Left ventricle myocardium superior (tissue), 1 donor: ENCODE measurements around the gene MAP3K5. TPM values are rescaled to one million over a fixed set of nuclear protein-coding genes. Genes with fewer than 3 reads are reported as not detected.
"Not testable (repeated sequence)": the region's sequence is repeated elsewhere in the genome, so short reads cannot be mapped to it uniquely, and the experiment has no call there.

ENCODE experiments used
- ATAC-seq: fragments of 200-7000 bp; cut with Tn5 transposase; one replicate; pipeline ENCODE4 v1.9.1; 2020; ENCODE audit warnings: mild to moderate bottlenecking, moderate library complexity
- DNase-seq: peaks from one replicate; pipeline ENCODE4 v3.0.0-alpha.2; 2020
- intact Hi-C: fragments of 100-400 bp; cut with micrococcal nuclease; formaldehyde crosslinking; loops from one replicate; pipeline ENCODE4 v1.11.0; 2022
- long read RNA-seq: library from polyadenylated mRNA; unstranded; transcript quantifications from one replicate; pipeline ENCODE4 v2.0.0, GENCODE V29; 2021
- total RNA-seq: library from RNA; stranded (reverse); fragmentation: NEBNext Ultra II Directional; extraction: Animal tissue kit (Norgen Biotek cat#: 25700); gene quantifications from one replicate; pipeline ENCODE4 v1.2.1, GENCODE V29; 2021
- donor health status: DM: no; HTN: yes; CAD: no; lungs with severe emphysema.

MAP3K5 gene
- total RNA-seq = 38.5 TPM
- long read RNA-seq, full-length matches to known transcripts = 42 of 78 reads
- long read RNA-seq, partial matches to known transcripts = 28 of 78 reads
- long read RNA-seq, other reads (novel, unspliced or antisense) = 8 of 78 reads

DNA sequence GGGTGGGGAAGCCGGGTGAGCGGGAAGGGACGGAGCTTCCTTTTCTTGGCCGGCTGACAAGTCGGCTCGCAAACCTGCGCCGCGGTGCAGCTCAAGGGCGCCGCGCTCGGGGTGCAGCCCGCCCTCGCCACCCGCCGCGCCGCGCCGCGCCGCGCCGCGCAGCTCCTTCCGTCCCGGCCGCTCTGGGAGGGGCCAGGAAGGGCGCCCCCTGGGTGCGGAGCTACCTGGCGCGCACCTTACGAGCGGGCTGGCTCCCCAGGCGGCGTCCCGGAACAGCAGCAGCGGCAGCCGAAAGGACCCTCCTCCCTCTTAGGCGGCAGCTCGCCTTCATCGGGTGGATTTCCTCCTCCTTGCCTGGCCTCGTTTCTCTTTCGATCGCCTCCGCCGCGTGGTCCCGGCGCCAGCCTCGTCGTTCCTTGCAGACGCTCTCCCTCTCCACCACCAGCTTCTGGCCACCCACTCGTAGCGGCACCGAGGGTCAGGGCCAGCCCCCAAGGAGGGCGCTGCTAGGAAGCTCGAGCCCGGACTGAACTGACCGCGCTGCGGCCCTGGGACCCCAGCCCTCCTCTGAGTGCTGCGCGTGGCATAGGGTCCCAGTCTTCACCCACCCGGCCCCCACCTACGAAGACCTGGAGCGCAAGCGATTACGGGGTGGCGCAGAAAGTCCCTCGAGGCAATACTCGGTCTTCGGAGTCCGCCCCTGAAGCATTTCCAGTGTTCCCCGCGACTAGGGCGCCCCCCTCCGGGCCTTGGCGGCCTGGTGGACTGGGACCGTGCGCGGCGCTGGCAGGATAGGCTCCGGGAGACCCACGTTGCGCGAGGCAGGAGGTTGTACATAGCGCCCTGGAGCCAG lies at the start of gene MAP3K5:
Gene MAP3K5, minus strand, starts transcription at position 68 of the 853 bp plus-strand sequence. CDS start 320 bp downstream, outside the sequence.
- DNase-seq (peak; percentile 97), ATAC-seq (peak; percentile 91)
- intact Hi-C loops = loop anchor here (5.0 kb wide), 1 partner anchor 150 kb away; no protein-coding TSS in a partner anchor

DNA sequence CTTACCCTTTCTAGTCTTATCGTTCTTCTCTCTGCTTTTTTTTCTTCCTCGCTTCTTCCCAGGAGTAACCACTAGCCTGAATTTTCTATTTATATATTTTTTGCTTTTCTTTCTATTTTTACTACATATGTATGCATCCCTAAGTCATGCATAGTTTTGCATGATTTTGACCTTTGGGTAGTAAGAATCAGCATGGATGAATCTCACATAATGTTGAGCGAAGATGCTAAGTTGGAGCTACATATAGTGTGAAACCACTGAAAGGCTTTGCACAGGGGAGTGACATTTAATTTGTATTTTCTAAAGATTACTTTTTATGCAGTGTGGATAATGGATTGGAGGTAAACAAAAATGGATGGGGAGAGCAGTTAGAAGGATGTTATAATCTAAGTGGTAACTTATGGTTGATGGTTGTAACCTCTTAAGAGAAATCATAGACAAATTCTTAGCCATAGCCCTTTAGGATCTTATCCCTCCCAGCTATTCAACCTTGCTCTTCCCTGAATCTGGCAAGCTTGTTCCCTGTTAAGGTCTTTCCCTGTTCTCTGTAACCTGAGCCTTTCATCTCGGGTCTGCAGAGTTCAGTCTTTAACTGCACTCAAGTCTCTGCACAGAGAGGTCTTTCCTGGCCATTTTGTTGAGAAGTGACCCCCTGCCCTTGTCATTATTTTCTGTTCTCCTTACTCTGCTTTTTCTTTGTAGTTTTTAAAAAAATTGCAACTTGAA lies 48.2 kb upstream of the MAP3K5 start:
- DNase-seq (no peak), ATAC-seq (no peak)
- intact Hi-C loops = no loop called here

DNA sequence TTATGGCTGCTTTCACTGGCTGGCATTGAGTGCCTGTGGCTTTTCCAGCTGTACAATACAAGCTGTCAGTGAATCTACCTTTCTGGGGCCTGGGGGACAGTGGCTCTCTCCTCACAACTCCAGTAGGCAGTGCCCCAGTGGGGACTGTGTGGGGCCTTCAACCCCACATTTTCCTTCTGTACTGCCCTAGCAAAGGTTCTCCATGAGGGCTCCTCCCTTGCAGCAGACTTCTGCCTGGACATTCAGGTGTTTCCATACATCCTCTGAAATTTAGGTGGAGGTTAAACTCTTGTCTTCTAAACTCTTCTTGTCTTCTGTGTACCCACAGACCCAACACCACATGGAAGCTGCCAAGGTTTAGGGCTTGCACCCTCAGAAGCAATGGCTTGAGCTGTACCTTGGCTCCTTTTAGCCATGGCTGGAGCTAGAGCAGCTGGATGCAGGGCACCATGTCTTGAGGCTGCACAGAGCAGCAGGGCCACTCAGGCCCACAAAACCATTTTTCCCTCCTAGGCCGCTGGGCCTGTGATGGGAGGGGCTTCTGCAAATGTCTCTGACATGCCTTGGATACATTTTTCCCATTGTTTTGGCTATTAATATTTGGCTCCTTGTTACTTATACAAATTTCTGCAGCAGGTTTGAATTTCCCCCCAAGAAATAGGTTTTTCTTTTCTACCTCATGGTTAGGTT lies 39.7 kb upstream of the MAP3K5 start:
- intact Hi-C loops = no loop called here
- DNase-seq = no peak
- no peak for ATAC-seq

GRCh38 chr6:136826216-136826615 lies 33.9 kb upstream of the MAP3K5 start:
- peak; percentile 70 for DNase-seq
- intact Hi-C loops = no loop called here

GRCh38 chr6:136823128-136823660 lies 30.9 kb upstream of the MAP3K5 start:
- DNase-seq (peak; percentile 34), ATAC-seq (no peak)
- intact Hi-C loops = no loop called here

More at GRCh38 chr6:136826216-136826615, 33.9 kb upstream of the MAP3K5 start:
- no peak for ATAC-seq

DNA sequence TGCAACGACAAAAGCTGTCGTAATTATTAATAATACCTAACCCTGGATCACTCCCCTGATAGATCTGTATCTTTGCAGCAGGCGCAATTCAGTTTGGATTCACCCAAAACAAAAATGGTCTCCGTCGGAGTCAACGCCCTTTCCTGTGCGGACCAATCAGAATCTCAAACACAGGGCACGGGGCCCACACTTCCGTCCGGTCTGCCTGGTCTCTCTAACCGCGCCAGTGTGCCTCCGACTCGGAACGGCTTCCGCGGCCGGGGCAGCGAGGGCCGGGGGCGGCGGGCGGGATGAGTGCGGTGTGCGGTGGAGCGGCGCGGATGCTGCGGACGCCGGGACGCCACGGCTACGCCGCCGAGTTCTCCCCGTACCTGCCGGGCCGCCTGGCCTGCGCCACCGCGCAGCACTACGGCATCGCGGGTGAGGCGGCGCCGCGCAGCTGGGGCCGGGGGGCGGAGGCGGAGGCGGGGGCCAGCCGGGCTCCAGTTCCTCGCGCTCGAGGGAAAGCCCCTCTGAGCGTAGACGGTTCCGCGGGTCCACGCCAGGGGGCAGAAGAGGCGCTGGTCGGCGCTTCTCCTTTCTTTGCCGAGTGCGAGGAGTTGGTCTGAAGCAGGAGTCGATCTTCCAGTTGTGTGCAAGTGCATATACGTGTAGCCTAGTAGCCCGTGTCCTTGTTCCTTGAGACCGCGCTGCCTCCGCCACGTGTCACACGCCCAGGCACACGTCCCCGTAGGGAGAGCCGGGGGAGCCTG lies 30.3 kb upstream of the MAP3K5 start, which contains the start of gene PEX7:
Gene PEX7, plus strand, starts transcription at position 217 of the 752 bp plus-strand sequence. Its CDS starts 74 bp downstream, at position 291.
- peak; percentile 93 for DNase-seq
- intact Hi-C loops = no loop called here

DNA sequence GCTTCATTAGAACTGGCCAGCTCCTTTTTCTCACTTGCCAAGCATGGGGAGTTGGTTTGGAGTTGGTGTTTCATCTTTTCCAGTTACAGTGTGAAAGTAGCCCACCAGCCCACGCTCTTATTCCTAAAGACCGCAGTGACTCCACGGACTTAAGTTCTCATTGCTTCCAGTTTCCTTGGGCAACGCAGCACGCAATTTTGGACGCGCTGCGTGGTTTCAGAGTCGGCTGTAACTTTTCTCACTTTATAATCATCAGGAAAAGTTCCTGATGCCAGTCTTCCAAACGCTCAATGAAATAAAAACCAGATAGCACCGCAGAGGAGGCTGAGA lies 29.7 kb upstream of the MAP3K5 start:
- DNase-seq = peak; percentile 38
- intact Hi-C loops = no loop called here
- no peak for ATAC-seq

More for the DNA sequence above, 30.3 kb upstream of the MAP3K5 start, which contains the start of gene PEX7:
- peak; percentile 94 for ATAC-seq

- no peak for DNase-seq
These were observed 28.3 kb upstream of the MAP3K5 start for GRCh38 chr6:136820561-136820960.

GRCh38 chr6:136816656-136817055 lies 24.4 kb upstream of the MAP3K5 start:
- ATAC-seq (no peak), DNase-seq (no peak)
- intact Hi-C loops = no loop called here

More at GRCh38 chr6:136820561-136820960, 28.3 kb upstream of the MAP3K5 start:
- intact Hi-C loops = no loop called here
- ATAC-seq = peak; percentile 55

- ATAC-seq, intact Hi-C loops, DNase-seq: not testable (repeated sequence)
These were observed 23.3 kb upstream of the MAP3K5 start for GRCh38 chr6:136815608-136816007.

GRCh38 chr6:136812174-136812573 lies 19.9 kb upstream of the MAP3K5 start:
- ATAC-seq = no peak
- intact Hi-C loops = no loop called here
- DNase-seq = no peak

- intact Hi-C loops = no loop called here
- no peak for ATAC-seq
- no peak for DNase-seq
These were observed 19.0 kb upstream of the MAP3K5 start for GRCh38 chr6:136811272-136811671.

DNA sequence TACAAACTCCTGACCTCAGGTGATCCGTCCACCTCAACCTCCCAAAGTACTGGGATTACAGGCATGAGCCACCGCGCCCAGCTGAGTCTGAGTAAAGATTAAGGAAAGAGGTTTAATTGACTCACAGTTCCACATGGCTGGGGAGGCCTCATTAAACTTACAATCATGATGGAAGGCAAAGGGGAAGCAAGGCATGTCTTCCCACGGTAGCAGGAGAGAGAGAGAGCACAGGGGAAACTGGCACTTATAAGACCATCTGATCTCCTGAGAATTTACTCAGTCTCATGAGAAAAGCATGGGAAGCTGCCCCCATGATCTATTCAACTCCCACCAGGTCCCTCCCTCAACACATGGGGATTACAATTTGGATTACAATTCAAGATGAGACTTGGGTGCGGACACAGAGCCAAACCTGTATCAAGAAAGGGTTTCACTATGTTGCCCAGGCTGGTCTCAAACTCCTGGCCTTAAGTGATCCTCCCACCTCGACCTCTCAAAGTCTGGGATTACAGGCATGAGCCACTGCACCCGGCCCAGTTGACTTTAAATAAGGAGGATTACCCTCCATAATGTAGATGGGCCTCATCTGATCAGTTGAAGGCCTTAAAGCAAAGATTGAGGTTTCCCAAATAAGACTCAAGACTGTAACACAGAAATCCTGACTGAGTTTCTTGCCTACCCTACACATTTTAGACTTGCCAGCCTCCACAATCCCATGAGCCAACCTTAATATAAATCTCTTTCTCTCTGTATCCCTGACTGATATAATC lies 17.0 kb upstream of the MAP3K5 start:
- ATAC-seq (no peak), DNase-seq (no peak)
- intact Hi-C loops = no loop called here

DNA sequence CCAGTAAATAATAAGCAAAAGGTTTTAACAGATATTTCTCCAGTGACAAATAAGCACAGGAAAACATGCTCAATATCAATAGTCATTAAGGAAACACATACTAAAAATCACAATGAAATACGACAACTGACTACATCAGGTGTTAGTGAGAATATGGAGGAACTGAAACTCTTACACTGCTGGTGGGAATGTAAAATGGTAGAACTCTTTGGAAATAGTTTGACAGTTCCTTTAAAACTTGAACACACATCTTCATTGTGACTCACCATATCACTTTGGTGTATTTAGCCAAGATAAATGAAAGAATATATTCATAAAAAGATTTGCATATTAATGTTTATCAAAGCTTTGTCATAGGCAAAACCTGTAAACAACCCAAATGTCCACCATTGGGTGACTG lies 11.3 kb upstream of the MAP3K5 start:
- ATAC-seq (no peak), DNase-seq (no peak)
- intact Hi-C loops = no loop called here

DNA sequence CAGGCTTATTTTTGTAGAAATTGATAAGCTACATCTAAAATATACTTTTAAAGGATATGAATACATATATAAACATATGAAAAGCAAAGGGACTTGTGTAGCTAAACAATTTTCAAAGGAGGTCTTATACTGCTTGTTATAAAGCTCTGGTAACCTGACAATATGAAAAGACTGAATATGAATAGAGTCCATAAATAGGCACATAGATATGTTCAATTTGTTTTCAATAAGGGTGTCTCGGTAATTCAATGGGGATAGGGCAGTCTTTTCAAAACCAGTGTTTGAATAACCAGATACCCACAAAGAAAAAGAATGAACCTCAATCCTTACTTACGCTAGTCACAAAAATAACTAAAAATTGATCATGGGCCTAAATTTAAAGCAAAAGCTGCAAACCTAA lies 9.3 kb upstream of the MAP3K5 start:
- intact Hi-C loops = no loop called here
- no peak for DNase-seq
- ATAC-seq = no peak

DNA sequence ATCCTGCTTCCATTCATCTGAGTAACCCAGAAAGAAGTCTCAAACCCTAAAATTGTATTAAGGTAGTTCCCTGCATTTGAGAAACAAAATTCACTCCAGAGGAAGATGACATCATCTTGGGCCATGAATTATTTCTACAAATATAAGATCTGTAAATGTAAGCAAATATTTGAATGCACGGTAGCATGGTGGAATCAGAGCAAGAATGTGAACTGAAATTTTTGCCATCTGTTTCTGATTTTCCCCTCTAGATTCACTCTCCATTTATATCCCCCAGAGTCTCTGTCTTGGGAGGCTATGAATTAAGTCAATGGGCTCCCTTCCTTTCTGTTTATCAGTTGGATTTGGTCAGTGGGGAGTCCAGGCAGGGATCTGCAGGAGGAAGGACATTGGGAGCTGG lies 5.8 kb upstream of the MAP3K5 start:
- intact Hi-C loops = no loop called here
- ATAC-seq = no peak
- DNase-seq = no peak

GRCh38 chr6:136795996-136796395 lies 3.7 kb upstream of the MAP3K5 start:
- intact Hi-C loops = no loop called here
- ATAC-seq (no peak), DNase-seq (no peak)

GRCh38 chr6:136795386-136795785 lies 3.1 kb upstream of the MAP3K5 start:
- intact Hi-C loops = no loop called here
- ATAC-seq (no peak), DNase-seq (no peak)
